PC-3 (cell line): Measurements from ENCODE around the gene IPO4. TPM values are rescaled to one million over a fixed set of nuclear protein-coding genes. Genes with fewer than 3 reads are reported as not detected.
A peak's percentile ranks its signal among the peaks of the same experiment; 100 is the strongest.

Experiments
- ATAC-seq: fragments of 200-7000 bp; cut with Tn5 transposase; 2 replicates; pipeline ENCODE4 v1.9.1; 2020; ENCODE audit warnings: mild to moderate bottlenecking, moderate library complexity
- BruUV-seq: library from RNA; stranded (reverse); fragments of 400-500 nt; replicated peaks from 2 replicates; lab custom pipeline; 2021; lab: Mats Ljungman, UMichigan
- CTCF ChIA-PET: fragments of 300-600 bp; sonication (Branson Sonifier 250); formaldehyde crosslinking; loops from one replicate; lab custom pipeline; 2022; ENCODE audit warnings: antibody characterized with exemption; lab: Charles Lee
- POLR2A ChIA-PET: fragments of 300-600 bp; sonication (Branson Sonifier 250); formaldehyde crosslinking; loops from one replicate; lab custom pipeline; 2022; ENCODE audit warnings: antibody characterized with exemption; ENCODE audit not compliant: unreplicated experiment; lab: Charles Lee
- DNase-seq: peaks from one replicate; pipeline ENCODE4 v3.0.0-alpha.2; 2015
- H2AFZ ChIP-seq: fragments of 300-600 bp; sonication (generic); 2 replicates; pipeline ENCODE4 v1.6.0; 2016; ENCODE audit warnings: antibody characterized with exemption, low read length
- H3F3A ChIP-seq: fragments of 300-600 bp; sonication (generic); one replicate; pipeline ENCODE4 v1.6.0; 2017; ENCODE audit warnings: antibody characterized with exemption, low read length, control low read depth, mild to moderate bottlenecking; ENCODE audit not compliant: unreplicated experiment
- H3K27ac ChIP-seq: fragments of 300-600 bp; sonication (generic); 2 replicates; pipeline ENCODE4 v1.5.1; 2016; ENCODE audit warnings: mild to moderate bottlenecking, low read length
- H3K27me3 ChIP-seq: fragments of 300-600 bp; sonication (generic); 2 replicates; pipeline ENCODE4 v1.6.1; 2016; ENCODE audit warnings: low read length, mixed read lengths
- H3K36me3 ChIP-seq: fragments of 300-600 bp; sonication (generic); 2 replicates; pipeline ENCODE4 v1.6.1; 2016; ENCODE audit warnings: low read depth, mixed run types, low read length, mixed read lengths
- H3K4me1 ChIP-seq: fragments of 300-600 bp; sonication (generic); 2 replicates; pipeline ENCODE4 v1.5.1; 2016; ENCODE audit warnings: low read length; ENCODE audit not compliant: insufficient read depth
- H3K4me2 ChIP-seq: fragments of 300-600 bp; sonication (generic); 2 replicates; pipeline ENCODE4 v1.6.0; 2016; ENCODE audit warnings: low read length
- H3K4me3 ChIP-seq: fragments of 300-600 bp; sonication (generic); 2 replicates; pipeline ENCODE4 v1.5.1; 2016; ENCODE audit warnings: mild to moderate bottlenecking, low read length, mixed read lengths
- H3K79me2 ChIP-seq: fragments of 300-600 bp; sonication (generic); 2 replicates; pipeline ENCODE4 v1.6.1; 2017; ENCODE audit warnings: low read length, mixed read lengths
- H3K9ac ChIP-seq: fragments of 300-600 bp; sonication (generic); 2 replicates; pipeline ENCODE4 v1.6.0; 2016; ENCODE audit warnings: mild to moderate bottlenecking, low read length
- H3K9me2 ChIP-seq: fragments of 300-600 bp; sonication (generic); replicated peaks from 2 replicates; pipeline ENCODE4 v1.6.1; 2016; ENCODE audit warnings: mixed run types, low read length, mixed read lengths
- H3K9me3 ChIP-seq: fragments of 300-600 bp; sonication (generic); 2 replicates; pipeline ENCODE4 v1.6.1; 2016; ENCODE audit warnings: low read length, mixed read lengths
- H4K20me1 ChIP-seq: fragments of 300-600 bp; sonication (generic); 2 replicates; pipeline ENCODE4 v1.6.1; 2016; ENCODE audit warnings: low read length, mixed read lengths
- CTCF ChIP-seq: fragments of 300-600 bp; sonication (generic); conservative IDR thresholded peaks from 2 replicates; pipeline ENCODE4 v1.5.1; 2017; ENCODE audit warnings: antibody characterized with exemption, low read depth, mild to moderate bottlenecking, low read length
- EZH2 ChIP-seq: fragments of 300-600 bp; sonication (generic); IDR thresholded peaks from one replicate; pipeline ENCODE4 v1.6.1; 2017; ENCODE audit warnings: antibody characterized with exemption, mild to moderate bottlenecking, low read length; ENCODE audit not compliant: unreplicated experiment
- EZH2phosphoT487 ChIP-seq: fragments of 300-600 bp; sonication (generic); IDR thresholded peaks from 2 replicates; pipeline ENCODE4 v1.6.1; 2018; ENCODE audit warnings: mild to moderate bottlenecking, antibody characterized with exemption, low read length, borderline replicate concordance
- intact Hi-C: fragments of 100-400 bp; cut with micrococcal nuclease; formaldehyde crosslinking; loops from 2 replicates; pipeline ENCODE4 v1.9.0; 2023
- total RNA-seq: library from RNA; depleted of rRNA; stranded (reverse); fragments of >200 nt; gene quantifications from 2 replicates; pipeline ENCODE4 v1.2.3, GENCODE V29; 2014

The IPO4 gene
- total RNA-seq, 1 experiment from 2014 or later: 211 TPM

- intact Hi-C loops: loop anchor here (2.0 kb wide), 1 partner anchor 17 kb away; no protein-coding TSS in a partner anchor
These were observed 25.4 kb upstream of the IPO4 start for GRCh38 chr14:24213866-24214662.

GRCh38 chr14:24212924-24213865 is 24.6 kb upstream of the IPO4 start, which contains the start of gene CHMP4A:
TSS of gene CHMP4A (minus strand) at chr14:24213488. CDS start at chr14:24213439, 49 bp downstream.
- intact Hi-C loops: loop anchor here (2.0 kb wide), 1 partner anchor 16 kb away; no protein-coding TSS in a partner anchor
- CTCF ChIA-PET: interaction anchor here (1.0 to 1.2 kb wide), 2 partner anchors 28 to 83 kb away, joined by 3 read pairs; no protein-coding TSS in a partner anchor
- H3K27ac ChIP-seq: peak within 1 kb of the TSS; percentile 93

More at GRCh38 chr14:24213866-24214662, 25.4 kb upstream of the IPO4 start:
- Histone ChIP-seq H3F3A (peaks cover 5% of the 10 kb centered on the region), H3K9me2 (no peaks in the 10 kb centered on the region), H2AFZ (peak overlapping the region; percentile 88), H3K4me1 (peaks cover 11% of the 10 kb centered on the region), H3K4me3 (peak overlapping the region; percentile 86), H3K4me2 (peak overlapping the region; percentile 86), H3K9ac (peak overlapping the region; percentile 95), H3K79me2 (peaks cover 13% of the 10 kb centered on the region; the same call in 1 of the 2 replicates), H3K27me3 (no peaks in the 10 kb centered on the region), H3K36me3 (peaks cover 21% of the 10 kb centered on the region), H3K27ac (peak overlapping the region; percentile 93), H3K9me3 (no peaks in the 10 kb centered on the region), H4K20me1 (no peaks in the 10 kb centered on the region)
- CTCF ChIA-PET: interaction anchor here (0.7 to 1.2 kb wide), 3 partner anchors 27 to 82 kb away, joined by 3 to 4 read pairs (median 3); partner anchors contain the start of gene IRF9
- TF ChIP-seq CTCF (no peak), EZH2 (no peak), EZH2phosphoT487 (no peak)
- POLR2A ChIA-PET: interaction anchor here (0.6 to 1.1 kb wide), 2 partner anchors 28 to 1572 kb away, joined by 3 to 4 read pairs; partner anchors contain the start of gene TINF2
- TSS peak; percentile 88 for BruUV-seq
- ATAC-seq (no peak), DNase-seq (no peak)

More at GRCh38 chr14:24212924-24213865, 24.6 kb upstream of the IPO4 start, which contains the start of gene CHMP4A:
- DNase-seq (peak; percentile 97), ATAC-seq (peak; percentile 76)
- Histone ChIP-seq H3K27me3 (no peaks in the 10 kb centered on the region), H3F3A (peaks cover 5% of the 10 kb centered on the region), H3K4me2 (peak within 1 kb of the TSS; percentile 86), H4K20me1 (no peaks in the 10 kb centered on the region), H3K36me3 (peaks cover 21% of the 10 kb centered on the region), H3K79me2 (peaks cover 13% of the 10 kb centered on the region; the same call in 1 of the 2 replicates), H3K4me3 (peak within 1 kb of the TSS; percentile 86), H3K9me2 (no peaks in the 10 kb centered on the region), H3K4me1 (peaks cover 11% of the 10 kb centered on the region), H3K9ac (peak within 1 kb of the TSS; percentile 95), H2AFZ (peak within 1 kb of the TSS; percentile 88), H3K9me3 (no peaks in the 10 kb centered on the region)
- TF ChIP-seq EZH2: no peak
- TF ChIP-seq EZH2phosphoT487: no peak
- TF ChIP-seq CTCF: no peak
- no TSS peak for BruUV-seq
- POLR2A ChIA-PET: interaction anchor here (0.6 to 1.1 kb wide), 2 partner anchors 29 to 1571 kb away, joined by 3 to 4 read pairs; partner anchors contain the start of gene TINF2
